ENCODE measurements around the gene SLC4A7. TPM values are rescaled to one million over a fixed set of nuclear protein-coding genes. Genes with fewer than 3 reads are reported as not detected.

SLC4A7 gene
- total RNA-seq, 4 donors from 2014 or later: 20.3 to 44.0 (median 31.7) TPM

DNA sequence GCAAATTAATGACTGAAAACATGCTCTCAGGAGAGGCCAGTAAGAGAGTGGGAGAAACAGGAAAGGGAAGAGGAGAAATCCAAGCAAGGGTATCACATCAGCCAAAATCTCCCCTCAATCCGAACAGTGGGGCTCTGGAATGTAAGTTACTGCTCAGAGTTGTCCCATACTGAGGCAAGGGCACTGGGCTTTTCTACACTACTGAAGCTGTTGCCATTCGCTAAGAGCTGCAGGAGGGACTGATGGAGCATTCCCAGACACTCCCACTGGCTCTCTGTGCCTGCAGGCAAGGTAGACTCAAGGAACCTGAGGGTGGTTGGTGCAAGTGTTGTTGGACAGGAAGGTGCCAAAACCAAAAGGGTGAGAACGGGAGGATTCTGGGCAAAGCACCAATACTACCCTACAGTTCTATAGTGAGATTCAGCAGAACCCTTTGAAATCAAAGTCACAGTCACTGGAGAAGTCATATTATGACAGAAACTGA lies 161.1 kb downstream of the SLC4A7 start:
- Histone ChIP-seq H3K4me3 (no peak overlapping the region), H3K4me1 (peaks cover 28 to 61% (median 52%) of the 10 kb centered on the region in 4 donors), H3K27me3 (no peaks in the 10 kb centered on the region), H3K9me3 (no peaks in the 10 kb centered on the region), H3K27ac (replicated peaks in 1 of 4) (no peak overlapping the region), H3K36me3 (no peaks in the 10 kb centered on the region)
- no peak for TF ChIP-seq EP300 (IDR thresholded peaks at IDR 0.05)
- TF ChIP-seq POLR2A (IDR thresholded peaks at IDR 0.05; ENCODE audit: low read depth): no peak
- TF ChIP-seq POLR2AphosphoS5 (IDR thresholded peaks at IDR 0.05): no peak
- TF ChIP-seq, protein P1, sequence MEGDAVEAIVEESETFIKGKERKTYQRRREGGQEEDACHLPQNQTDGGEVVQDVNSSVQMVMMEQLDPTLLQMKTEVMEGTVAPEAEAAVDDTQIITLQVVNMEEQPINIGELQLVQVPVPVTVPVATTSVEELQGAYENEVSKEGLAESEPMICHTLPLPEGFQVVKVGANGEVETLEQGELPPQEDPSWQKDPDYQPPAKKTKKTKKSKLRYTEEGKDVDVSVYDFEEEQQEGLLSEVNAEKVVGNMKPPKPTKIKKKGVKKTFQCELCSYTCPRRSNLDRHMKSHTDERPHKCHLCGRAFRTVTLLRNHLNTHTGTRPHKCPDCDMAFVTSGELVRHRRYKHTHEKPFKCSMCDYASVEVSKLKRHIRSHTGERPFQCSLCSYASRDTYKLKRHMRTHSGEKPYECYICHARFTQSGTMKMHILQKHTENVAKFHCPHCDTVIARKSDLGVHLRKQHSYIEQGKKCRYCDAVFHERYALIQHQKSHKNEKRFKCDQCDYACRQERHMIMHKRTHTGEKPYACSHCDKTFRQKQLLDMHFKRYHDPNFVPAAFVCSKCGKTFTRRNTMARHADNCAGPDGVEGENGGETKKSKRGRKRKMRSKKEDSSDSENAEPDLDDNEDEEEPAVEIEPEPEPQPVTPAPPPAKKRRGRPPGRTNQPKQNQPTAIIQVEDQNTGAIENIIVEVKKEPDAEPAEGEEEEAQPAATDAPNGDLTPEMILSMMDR (IDR thresholded peaks at IDR 0.05): no peak
- DNase-seq (ENCODE audit: extremely low spot score): no peak
- WGBS: 68% methylated on average over 3 of the region's 3 CpGs
- intact Hi-C loops (cut with DNase I): no loop called here

Small RNA genes within 50 kb of the gene (small RNA-seq; reads per million reads assigned to genes)
- gene AC137675.1 (0 reads per million in 3 donors), gene RNU1-96P (0 reads per million in 3 donors)

Other genes with a start within 250 kb of the SLC4A7 start
- gene NEK10, start 115.0 kb downstream of the SLC4A7 start, total RNA-seq: 1 to 10 TPM in 2 of 4 donors, under 1 TPM in 2; 0.58 to 2.5 (median 1.1) TPM
- gene EOMES, start 237.9 kb upstream of the SLC4A7 start, total RNA-seq: under 1 TPM in 1 of 4 donors, not detected in 3; 0.17 TPM